ENCODE data around the gene CMTM5.

The CMTM5 gene

DNA sequence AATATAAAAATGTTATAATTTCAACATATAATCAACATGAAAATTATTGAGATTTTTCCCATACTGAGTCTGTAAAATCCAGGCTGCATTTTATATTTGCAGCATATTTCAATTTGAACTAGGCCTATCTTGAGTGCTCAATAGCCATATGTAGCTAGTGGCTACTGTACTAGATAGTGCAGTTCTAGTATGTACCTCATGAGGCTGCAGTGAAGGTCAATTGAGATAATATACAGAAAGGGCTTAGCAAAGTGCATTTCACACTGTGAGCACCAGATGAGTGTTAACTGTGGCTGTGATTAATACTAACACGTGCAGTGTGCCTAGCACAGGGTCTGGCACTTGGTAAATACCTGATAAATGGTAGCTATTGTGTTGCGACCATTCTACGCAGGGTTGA is 18.8 kb upstream of the CMTM5 start:
- no peak for DNase-seq (ENCODE audit: low read depth in 4 of 4, low spot score in 1 of 4)

DNA sequence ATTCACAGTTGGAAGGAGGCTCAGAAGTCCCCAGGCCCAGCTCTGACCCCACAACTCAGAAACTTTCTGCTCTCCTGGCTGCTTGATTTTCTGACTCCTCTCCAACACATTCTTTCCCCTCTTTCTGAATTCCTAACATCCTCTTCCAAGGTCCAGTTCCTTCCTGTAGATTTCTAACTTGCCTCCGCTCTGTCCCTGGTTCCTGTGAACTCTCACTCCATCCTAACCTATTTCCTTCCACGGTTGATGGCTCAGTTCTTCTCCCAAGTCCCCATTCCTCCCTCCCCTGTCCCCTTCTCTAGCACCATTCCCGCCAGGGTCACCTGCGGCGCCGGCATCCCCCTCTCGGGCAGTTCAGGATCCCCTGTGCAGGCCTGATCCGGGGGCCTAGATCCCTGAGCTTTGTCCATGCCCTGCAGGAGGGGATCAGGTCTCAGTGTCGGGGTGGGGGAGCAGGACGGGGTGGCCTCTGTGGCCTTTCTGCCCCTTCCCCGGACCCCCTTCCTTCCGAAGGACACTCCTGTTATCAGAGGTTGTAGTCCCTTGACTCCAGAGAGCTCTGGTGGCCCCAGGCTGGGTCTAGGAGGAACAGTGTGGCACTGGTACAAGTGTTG is 18.2 kb upstream of the CMTM5 start:
- DNase-seq (ENCODE audit: low read depth in 4 of 4, low spot score in 1 of 4), result no peak

DNA sequence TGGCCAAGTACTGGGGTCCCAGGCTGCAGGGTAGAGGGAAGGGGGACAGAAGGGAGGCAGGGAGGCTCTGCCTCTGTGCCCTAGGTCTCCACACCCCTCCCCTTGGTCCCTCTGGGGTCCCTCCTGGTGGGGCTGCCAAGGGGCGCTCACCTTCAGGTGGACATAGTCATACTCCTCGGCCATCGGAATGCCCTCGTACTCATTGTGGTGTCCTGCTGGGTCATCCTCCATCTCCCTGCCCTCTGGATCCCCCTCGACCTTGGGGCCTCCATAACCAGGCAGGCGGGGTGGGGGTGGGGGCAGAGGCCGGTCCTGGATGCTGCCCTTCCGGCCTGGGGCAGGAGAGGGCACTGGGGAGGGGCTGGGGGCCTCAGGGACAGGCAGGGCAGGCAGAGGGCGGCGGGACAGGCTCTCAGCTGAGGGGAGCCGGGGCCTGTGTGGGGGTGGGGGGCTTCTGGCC is 17.6 kb upstream of the CMTM5 start:
- DNase-seq (ENCODE audit: low read depth in 4 of 4, low spot score in 1 of 4), result no peak

DNA sequence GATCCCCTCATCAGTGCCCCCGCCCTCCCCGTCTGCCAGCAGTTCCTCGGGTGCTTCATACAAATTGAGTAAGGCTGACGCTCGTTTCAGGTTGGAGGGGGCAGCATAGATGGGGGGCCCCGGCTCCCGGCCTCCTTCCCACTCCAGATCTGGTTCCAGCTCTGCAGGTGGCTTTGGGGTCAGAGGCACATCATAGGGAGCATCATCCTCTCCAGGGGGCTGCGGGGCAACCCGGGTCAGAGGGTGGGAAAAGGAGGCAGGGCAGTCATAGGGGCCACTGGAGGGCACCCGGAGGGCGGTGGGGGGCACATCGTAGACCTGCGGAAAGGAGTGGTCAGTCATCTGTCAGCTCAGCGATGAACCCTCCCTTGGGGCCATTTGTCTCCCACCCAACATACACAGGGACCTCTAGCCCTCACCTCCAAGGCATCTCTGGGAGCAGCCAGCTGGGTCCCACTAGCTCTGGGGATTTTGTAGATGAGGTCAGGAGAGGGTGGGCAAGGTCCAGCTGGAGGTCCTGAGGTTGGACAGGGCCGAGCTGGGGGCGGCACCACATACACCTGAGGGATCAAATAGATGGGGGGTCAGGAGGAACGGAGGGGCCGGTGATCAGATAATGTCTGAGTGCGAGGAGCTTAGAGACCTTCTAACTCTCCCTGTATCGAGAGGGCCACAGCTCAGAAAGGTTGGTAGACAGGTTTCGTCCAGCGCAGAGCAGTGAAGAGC is 17.0 kb upstream of the CMTM5 start:
- DNase-seq (ENCODE audit: low read depth in 4 of 4, low spot score in 1 of 4), result no peak

DNA sequence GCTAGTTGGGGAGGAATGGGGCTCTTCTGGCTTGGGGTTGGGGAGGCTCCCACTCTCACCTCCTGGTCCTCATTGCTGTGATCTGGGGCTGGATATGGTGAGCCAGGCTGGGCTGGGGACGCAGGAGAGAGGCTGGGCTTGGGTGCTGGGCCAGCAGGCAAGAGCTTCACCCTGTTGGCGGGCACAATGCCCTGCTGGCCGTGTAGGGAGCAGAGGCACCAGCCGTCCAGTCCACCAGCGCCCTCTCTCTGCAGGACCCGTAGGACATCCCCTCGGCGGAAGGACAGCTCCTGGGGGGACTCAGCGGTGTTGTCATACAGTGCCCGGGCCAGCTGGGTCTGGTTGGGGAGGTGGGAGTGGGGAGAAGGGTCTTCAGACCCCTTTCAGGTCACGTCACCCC is 16.4 kb upstream of the CMTM5 start:
- no peak for DNase-seq (ENCODE audit: low read depth in 4 of 4, low spot score in 1 of 4)

DNA sequence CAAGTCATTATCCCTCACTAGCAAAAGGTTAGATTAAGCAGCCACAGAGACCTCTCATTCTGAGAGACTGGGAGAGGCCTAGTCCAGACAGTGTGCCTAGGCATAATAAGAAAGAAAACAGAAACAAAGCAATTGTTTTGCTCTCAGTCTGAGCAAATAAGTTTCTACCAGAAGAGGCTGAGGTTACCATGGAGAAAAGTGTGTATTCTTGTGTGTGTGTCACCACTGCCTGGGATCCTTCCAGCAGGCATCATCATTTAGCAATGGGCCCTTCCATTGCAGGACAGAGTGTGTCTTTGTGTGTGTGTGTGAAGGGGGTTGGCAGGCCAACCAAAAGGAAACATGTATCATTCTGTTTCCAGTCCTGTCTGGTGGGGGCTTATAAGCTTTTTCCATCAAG is 15.5 kb upstream of the CMTM5 start:
- no peak for DNase-seq (ENCODE audit: low read depth in 4 of 4, low spot score in 1 of 4)

DNA sequence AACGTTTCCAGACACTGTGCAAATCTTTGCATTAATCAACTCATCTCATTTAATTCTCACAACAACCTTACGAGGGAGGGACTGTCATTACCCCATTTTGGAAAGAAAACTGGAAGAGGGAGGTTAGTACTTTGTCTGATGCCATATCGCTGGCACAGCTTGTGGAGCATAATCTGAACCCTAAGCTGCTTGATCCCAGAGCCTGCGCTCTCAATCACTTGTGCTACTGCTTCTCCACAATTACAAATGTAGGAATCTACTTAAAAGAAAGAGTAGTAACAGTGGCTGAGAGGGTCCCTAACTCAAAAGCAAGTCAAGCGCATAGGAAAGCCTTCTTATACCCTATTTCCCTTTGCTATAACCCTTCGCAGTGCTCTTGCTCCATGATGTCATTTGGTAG is 15.1 kb upstream of the CMTM5 start:
- DNase-seq (ENCODE audit: low read depth in 4 of 4, low spot score in 1 of 4), result no peak

DNA sequence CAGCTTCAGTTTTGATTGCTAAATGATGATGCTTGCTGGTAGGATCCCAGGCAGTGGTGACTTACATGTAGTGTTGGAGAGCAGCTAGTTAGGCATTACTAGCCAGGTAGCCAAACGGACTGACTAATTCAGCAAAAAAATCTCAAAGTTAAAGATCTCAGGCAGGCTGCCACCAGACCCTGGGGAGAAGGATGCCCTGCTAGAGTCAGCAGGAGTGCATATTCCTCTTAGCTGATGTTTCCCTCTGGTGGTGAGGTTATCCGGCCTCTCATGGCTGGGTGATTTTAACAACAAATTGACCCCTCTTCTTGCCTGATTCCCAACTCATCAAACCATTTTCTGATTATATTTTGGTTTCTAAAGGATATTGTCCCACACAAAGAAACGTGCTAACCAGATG is 14.6 kb upstream of the CMTM5 start:
- DNase-seq (ENCODE audit: low read depth in 4 of 4, low spot score in 1 of 4), result no peak

DNA sequence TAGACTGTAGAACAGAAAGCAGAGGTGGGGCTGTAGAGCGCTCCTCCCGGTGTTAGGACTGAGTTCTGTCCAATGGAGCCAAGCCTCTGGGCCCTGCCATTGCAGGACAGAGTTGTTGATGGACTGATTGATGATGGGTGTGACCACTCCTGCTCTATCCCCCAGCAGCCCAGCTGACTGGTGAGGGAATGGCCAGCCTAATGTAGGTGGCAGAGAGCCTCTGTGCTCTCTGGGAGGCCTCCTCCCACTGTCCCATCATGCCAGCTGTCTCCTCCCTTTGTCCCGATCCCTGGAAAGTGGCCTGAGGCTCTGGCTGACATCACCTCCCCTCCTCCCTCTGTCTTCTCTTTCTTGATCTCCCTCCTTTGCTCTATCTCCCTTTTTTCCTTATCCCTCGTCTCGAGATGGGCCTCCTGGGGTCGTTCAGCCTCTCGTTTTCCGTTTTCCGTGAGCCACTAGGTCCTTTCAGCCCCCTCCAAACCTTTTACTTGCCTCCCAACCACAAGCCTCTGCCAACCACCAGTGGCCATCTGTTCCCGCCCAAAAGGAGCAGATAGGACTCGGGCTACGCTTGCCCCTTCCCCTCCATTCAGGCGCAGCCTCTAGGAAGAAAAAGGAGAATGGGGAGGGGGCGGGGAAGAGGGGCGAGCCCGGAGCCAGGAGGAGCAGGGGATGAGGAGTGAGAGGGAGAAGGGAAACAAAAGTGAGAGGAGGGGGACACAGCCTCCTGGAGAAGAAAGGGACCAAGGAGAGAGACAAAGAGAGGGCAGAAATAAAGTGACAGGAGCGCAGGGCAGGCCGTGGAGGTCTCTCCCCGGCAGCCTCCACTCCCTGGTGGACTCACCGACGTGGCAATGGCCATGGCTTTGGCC is 12.4 kb upstream of the CMTM5 start:
- no peak for DNase-seq (ENCODE audit: low read depth in 4 of 4, low spot score in 1 of 4)

DNA sequence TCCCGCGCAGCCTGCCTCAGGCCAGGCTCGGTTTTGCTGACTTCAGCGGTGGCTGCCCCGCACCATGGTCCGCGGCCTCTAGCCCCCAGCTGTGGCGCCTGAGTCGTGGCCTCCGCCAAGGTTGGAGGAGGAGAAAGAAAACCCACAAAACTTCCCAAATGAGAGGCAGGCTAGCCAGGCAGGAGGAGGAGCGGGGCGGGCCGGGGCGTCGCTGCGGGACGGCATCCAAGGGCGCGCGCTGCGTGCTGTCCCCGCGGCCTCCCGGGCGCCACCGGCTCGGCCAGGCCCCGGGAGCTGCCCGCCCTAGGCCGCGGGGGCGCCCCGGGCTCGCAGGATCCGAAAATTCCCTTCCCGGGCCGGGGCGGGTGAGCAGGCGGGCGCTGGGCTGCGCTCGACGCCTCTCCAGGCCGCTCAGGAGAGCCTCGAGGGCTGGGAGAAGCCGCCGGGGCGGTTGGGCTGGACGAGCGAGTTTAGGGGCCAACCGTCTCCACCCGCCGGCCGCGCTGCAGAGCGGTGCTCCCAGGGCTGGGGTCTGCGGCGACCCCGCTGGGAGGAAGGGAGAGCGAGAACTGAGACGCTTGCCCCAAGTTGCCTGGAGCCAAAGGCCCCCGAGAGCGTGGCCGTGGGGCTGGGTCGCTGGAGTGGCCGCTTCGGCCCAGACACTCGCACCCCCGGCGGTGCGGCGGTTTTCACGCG is 11.7 kb upstream of the CMTM5 start, which contains the start of gene EFS:
Gene EFS, minus strand, starts transcription at position 137 of the 696 bp plus-strand sequence. CDS start 147 bp downstream, outside the sequence.
- DNase-seq (ENCODE audit: low read depth in 4 of 4, low spot score in 1 of 4), result no peak

DNA sequence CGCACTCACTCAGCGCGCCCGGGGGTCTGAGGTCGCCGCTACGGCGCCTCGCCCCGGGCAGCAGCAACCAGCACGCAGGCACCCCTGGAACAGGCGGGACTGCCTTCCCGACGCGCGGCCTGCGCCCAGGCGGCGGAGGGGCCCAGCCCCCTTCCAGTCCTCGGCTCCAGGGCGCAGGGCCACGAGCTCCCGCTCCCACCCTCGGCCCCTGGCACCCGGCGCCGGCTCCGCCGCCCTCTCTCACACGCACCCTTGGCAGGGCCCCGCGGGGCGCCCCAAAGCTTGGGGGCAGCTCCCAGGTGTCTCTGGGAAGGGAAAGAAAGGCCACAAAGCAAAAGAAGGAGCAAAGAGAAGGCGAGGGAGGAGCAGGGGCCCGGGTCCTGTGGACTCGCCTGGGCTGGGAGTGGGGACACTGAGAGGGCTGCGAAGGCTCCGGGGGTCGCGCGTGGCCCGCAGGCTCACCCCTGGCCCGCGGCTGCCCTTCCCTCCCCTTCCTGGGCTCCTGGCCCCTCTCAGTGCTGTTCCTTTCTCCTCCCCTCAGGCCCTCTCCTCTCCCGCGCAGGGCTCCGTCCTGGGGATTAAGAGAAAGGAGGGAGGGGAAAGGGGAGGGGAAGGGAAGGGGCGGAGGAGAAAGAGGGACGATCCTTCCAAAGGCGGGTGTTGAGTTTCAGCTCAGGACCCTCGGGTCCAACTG is 11.0 kb upstream of the CMTM5 start:
- no peak for DNase-seq (ENCODE audit: low read depth in 4 of 4, low spot score in 1 of 4)

DNA sequence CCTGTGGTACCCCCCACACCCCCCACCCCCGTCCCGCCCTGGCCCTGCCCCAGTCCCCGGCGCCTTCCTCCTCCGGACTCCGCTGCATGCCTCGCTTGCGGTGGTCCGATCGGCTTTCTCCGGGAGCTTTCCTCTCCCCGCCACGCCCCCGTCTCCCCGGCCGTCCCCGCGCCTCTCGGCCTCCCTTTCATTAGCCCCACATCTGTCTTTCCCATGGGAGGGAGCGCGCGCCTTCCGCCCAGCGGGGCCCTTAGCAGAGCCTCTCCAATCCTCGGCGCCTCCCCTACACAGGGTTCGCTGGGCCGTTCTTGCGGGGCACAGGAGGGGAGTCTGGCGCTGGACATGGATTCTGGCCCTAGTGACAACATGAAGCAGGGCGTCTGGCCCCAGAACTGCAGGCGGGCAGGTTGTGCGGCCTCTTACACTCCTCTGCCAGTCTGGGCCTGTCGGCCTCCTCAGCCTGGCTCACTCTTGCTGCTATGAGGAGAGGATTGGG is 10.4 kb upstream of the CMTM5 start:
- DNase-seq (ENCODE audit: low read depth in 4 of 4, low spot score in 1 of 4), result no peak

DNA sequence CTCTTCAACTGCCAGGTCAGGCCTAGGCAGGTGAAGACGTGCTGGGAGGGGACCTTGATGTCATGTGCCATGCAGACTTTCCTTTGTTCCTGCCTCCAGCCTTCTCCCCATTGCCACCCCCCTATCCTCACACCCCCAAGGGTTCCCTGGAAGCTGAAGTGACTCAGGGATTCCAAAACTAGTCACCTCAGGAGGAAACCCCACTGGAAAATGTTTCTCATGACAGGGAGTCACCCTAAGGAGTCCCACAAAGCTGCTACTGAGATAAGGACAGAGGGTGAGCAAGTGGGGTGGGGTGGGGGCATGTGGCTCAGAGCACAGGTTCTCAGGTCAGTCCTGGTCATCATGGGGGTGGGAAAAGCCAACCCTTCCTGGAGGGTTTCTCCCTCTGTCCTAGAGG is 6.6 kb upstream of the CMTM5 start:
- no peak for DNase-seq (ENCODE audit: low read depth in 4 of 4, low spot score in 1 of 4)

DNA sequence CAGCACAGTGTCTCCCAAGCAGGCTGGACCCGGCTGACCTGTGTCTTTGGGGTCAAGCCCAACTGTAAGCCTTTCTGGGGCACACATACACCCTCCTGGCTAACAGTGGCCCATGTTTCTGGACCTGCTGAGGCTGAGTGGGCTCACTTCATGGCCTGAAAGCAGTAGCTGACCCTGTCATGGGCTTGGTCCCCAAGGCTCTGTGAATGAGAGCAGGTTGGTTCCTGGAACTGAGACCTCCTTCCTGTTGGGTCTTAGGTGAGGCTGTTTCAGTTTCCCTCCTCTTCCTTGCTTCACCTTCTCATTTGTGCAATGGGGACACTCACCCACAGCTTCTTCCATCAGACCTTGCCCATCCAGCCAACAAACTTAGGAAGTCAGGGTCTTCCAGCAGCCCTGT is 5.0 kb upstream of the CMTM5 start:
- DNase-seq (ENCODE audit: low read depth in 4 of 4, low spot score in 1 of 4), result no peak

DNA sequence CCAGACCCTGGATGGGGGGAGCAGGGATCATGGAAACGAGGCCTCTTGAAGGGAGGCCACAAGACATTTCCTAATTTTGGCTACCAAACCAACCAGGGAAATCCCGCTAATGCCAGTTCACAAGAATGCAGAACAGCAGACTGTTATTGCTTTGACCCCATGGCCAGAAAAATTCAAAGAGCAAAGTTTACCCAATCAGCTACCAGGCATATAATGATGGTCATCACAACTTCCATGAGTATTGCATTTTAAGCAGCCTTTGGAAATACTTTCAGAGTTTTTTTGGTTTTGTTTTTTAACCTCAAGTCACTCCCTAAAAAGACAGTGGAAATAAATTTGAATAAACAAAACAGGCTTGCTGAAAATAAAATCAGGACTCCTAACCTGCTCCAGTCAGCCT is 4.3 kb upstream of the CMTM5 start, which contains the start of gene IL25:
Gene IL25, plus strand, starts transcription at position 301 of the 400 bp plus-strand sequence.
- DNase-seq (ENCODE audit: low read depth in 4 of 4, low spot score in 1 of 4), result no peak

DNA sequence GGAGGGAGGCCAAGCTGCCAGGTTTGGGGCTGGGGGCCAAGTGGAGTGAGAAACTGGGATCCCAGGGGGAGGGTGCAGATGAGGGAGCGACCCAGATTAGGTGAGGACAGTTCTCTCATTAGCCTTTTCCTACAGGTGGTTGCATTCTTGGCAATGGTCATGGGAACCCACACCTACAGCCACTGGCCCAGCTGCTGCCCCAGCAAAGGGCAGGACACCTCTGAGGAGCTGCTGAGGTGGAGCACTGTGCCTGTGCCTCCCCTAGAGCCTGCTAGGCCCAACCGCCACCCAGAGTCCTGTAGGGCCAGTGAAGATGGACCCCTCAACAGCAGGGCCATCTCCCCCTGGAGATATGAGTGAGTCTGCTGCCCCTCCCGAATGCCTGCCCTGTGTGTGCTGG is 3.8 kb upstream of the CMTM5 start:
- DNase-seq (ENCODE audit: low read depth in 4 of 4, low spot score in 1 of 4), result no peak

DNA sequence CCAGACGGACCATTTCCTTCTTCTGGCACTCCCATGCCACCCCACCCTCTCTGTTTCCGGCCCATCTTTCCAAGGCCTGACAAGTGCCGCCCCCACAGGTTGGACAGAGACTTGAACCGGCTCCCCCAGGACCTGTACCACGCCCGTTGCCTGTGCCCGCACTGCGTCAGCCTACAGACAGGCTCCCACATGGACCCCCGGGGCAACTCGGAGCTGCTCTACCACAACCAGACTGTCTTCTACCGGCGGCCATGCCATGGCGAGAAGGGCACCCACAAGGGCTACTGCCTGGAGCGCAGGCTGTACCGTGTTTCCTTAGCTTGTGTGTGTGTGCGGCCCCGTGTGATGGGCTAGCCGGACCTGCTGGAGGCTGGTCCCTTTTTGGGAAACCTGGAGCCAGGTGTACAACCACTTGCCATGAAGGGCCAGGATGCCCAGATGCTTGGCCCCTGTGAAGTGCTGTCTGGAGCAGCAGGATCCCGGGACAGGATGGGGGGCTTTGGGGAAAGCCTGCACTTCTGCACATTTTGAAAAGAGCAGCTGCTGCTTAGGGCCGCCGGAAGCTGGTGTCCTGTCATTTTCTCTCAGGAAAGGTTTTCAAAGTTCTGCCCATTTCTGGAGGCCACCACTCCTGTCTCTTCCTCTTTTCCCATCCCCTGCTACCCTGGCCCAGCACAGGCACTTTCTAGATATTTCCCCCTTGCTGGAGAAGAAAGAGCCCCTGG is 1.2 kb upstream of the CMTM5 start:
- DNase-seq (ENCODE audit: low read depth in 4 of 4, low spot score in 1 of 4), result no peak

DNA sequence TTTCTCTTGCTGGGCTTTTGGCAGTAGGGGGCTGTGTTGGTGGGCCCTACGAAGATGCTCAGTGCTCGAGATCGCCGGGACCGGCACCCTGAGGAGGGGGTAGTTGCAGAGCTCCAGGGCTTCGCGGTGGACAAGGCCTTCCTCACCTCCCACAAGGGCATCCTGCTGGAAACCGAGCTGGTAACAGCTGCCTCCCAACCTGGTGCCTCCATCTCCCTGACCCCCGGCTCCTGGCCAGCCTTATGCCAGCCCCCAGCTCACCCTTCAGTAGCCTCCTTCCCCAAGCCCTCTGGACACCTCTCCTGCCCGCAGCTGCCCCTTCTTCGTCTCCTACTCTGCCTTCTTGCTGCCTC is 328 bp downstream of the CMTM5 start:
- no peak for DNase-seq (ENCODE audit: low read depth in 4 of 4, low spot score in 1 of 4)

DNA sequence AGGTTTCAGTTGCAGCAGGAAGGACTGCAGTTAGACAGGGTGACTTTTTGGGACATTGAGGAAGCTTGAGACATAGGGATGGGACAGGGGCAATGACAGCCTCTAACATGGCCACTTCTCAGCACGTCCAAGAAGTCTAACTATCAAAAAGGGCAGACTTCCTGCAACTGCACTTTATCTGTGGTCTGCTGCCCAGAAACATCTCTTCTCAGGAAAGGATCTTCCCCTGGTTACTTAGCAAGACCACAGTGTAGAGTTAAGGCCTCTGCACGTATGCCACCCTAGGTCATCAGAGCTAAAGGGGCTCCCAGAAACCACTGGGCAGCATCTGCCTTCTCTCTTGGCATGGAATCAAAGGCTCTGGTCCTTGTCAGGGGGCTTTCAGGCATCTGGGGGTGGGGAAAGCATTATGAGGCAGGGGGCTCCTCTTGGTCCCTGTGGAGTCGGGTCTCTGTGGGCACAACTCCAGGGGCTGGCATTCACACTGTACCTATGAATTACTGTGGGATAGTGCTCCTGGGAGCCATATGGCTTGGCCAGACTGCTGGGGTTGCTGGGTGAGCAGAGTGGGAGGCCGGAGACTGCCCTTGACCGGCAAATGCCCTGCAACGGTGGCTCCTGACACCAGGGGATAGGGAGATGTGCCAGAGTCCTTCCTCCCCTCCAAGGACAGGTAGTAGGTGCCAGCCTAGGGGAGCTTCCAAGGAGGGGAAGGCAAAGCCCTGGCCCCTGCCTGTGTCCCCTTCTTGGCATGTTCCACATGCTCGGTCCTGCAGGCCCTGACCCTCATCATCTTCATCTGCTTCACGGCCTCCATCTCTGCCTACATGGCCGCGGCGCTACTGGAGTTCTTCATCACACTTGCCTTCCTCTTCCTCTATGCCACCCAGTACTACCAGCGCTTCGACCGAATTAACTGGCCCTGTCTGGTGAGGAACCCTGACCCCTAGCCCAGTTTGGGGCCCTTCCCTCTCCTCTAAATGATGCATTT is 1.0 kb downstream of the CMTM5 start:
- no peak for DNase-seq (ENCODE audit: low read depth in 4 of 4, low spot score in 1 of 4)

All from stimulated activated CD4-positive, alpha-beta T cell treated with anti-CD3 and anti-CD28 coated beads, Interleukin-1b, Interleukin-23, amount 100 ng/mL, for 24 hours (primary cell).